CD4-positive, alpha-beta T cell treated with Interleukin-2 at 100 ng/mL for 4 hours (primary cell): ENCODE results near the gene TMEM117.

Experiments
- DNase-seq: peaks from one replicate; pipeline ENCODE4 v3.0.0-alpha.2; 2020; ENCODE audit warnings: low spot score

Gene TMEM117

GRCh38 chr12:43964033-43964432 lies 128.2 kb downstream of the TMEM117 start:
- no peak for DNase-seq

- no peak for DNase-seq
Measured at GRCh38 chr12:43964961-43965360, 129.1 kb downstream of the TMEM117 start.

- DNase-seq: no peak
Measured at GRCh38 chr12:43965899-43966298, 130.0 kb downstream of the TMEM117 start.

GRCh38 chr12:43968736-43969135 lies 132.9 kb downstream of the TMEM117 start:
- DNase-seq: no peak

- no peak for DNase-seq
Measured at GRCh38 chr12:43969882-43970281, 134.0 kb downstream of the TMEM117 start.

- no peak for DNase-seq
Measured at GRCh38 chr12:43973385-43973784, 137.5 kb downstream of the TMEM117 start.

- no peak for DNase-seq
Measured at GRCh38 chr12:43973993-43974392, 138.1 kb downstream of the TMEM117 start.

- no peak for DNase-seq
Measured at GRCh38 chr12:43976027-43976426, 140.1 kb downstream of the TMEM117 start.

- DNase-seq: no peak
Measured at GRCh38 chr12:43978556-43978955, 142.7 kb downstream of the TMEM117 start.

- no peak for DNase-seq
Measured at GRCh38 chr12:43979450-43979849, 143.6 kb downstream of the TMEM117 start.

GRCh38 chr12:43980627-43981191 lies 144.8 kb downstream of the TMEM117 start:
- DNase-seq: no peak

GRCh38 chr12:43981726-43982125 lies 145.8 kb downstream of the TMEM117 start:
- no peak for DNase-seq

- DNase-seq: no peak
Measured at GRCh38 chr12:43982544-43982943, 146.7 kb downstream of the TMEM117 start.

GRCh38 chr12:43988838-43989560 lies 153.1 kb downstream of the TMEM117 start:
- no peak for DNase-seq

GRCh38 chr12:43992856-43993255 lies 157.0 kb downstream of the TMEM117 start:
- DNase-seq: no peak

GRCh38 chr12:44000309-44000952 lies 164.6 kb downstream of the TMEM117 start:
- DNase-seq: peak; percentile 16

- DNase-seq: no peak
Measured at GRCh38 chr12:44002607-44003006, 166.7 kb downstream of the TMEM117 start.

GRCh38 chr12:44003721-44004120 lies 167.8 kb downstream of the TMEM117 start:
- DNase-seq: no peak

- peak; percentile 47 for DNase-seq
Measured at GRCh38 chr12:44015333-44015941, 179.6 kb downstream of the TMEM117 start.

GRCh38 chr12:44017216-44017615 lies 181.3 kb downstream of the TMEM117 start:
- no peak for DNase-seq

- no peak for DNase-seq
Measured at GRCh38 chr12:44019118-44019517, 183.2 kb downstream of the TMEM117 start.

GRCh38 chr12:44020555-44020954 lies 184.7 kb downstream of the TMEM117 start:
- DNase-seq: no peak

GRCh38 chr12:44021471-44021971 lies 185.6 kb downstream of the TMEM117 start:
- no peak for DNase-seq
